Measurements from ENCODE around the gene NDEL1.

NDEL1 gene

DNA sequence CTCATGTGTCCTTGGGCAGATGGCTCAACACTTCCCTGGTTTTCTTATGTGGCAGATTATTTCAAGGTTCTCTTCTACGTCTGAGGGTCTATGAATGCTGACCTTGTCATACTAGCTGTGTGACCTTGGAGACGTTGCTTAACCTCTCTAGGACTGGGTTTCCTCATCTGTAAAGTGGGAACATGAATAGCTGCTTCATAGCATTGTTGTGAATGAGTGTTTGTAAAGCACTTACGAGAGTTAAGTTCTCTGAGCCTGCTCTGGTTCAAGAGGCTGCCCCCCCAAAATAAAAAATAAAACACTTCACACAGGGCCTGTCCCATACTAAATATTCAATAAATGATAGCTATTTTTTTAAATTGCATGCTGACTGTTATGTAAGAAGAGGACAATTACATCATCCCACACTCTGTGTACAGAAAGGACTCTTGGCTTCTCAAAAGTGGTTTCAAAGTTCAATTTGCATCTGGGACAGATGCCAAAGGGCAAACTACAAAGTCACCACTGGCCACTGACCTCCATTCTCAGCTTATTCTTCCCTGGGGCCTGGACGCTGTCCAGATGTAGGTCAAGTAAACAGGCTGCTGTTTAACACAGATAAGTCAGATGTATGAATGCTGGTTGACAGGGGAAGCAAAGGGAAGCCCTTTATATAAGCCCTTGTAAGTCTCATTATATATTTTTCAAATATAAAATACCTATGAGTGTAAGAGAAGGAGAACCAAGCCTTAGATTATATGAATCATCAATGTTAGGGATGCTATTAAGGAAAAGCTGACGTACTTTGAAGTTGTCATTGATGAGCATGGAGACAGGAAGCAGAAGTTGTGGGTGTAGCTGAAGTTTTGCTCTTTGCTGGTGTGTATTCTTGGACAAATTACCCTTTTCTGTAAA is 15.4 kb upstream of the NDEL1 start:
- TF ChIP-seq, protein P1, sequence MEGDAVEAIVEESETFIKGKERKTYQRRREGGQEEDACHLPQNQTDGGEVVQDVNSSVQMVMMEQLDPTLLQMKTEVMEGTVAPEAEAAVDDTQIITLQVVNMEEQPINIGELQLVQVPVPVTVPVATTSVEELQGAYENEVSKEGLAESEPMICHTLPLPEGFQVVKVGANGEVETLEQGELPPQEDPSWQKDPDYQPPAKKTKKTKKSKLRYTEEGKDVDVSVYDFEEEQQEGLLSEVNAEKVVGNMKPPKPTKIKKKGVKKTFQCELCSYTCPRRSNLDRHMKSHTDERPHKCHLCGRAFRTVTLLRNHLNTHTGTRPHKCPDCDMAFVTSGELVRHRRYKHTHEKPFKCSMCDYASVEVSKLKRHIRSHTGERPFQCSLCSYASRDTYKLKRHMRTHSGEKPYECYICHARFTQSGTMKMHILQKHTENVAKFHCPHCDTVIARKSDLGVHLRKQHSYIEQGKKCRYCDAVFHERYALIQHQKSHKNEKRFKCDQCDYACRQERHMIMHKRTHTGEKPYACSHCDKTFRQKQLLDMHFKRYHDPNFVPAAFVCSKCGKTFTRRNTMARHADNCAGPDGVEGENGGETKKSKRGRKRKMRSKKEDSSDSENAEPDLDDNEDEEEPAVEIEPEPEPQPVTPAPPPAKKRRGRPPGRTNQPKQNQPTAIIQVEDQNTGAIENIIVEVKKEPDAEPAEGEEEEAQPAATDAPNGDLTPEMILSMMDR (IDR thresholded peaks at IDR 0.05; ENCODE audit: control extremely low read depth, extremely low read depth, low read depth, missing control alignments): no peak

DNA sequence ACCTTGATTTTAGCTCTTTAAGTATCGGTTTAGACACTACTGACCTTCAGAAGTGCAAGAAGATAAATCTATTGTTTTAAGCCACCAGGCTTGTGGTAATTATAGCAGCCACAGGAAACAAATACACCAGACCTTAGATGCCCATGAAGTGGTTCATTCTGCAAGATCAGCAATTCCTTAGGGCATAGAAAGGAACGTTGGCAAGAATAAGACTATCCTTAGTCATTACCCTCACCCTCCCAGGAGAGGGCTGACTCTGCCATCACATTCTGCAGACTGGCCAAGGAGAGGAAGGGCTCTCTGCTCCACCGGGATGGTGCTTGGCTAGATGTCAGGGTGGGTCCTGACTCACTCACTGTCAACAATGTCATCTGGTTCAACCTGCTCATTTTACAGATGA is 14.1 kb upstream of the NDEL1 start:
- CTCF ChIA-PET: interaction anchor here (1.1 to 2.5 kb wide), 3 partner anchors 11 to 24 kb away, joined by 3 to 26 read pairs (median 3); partner anchors contain the start of gene NDEL1
- POLR2A ChIA-PET: no interaction called here
- TF ChIP-seq, protein P1 (IDR thresholded peaks at IDR 0.05; ENCODE audit: control extremely low read depth, extremely low read depth, low read depth, missing control alignments): no peak
- no peak for DNase-seq (ENCODE audit: extremely low spot score)

More for the DNA sequence above, 15.4 kb upstream of the NDEL1 start:
- ChIA-PET CTCF (interaction anchor here (1.2 to 3.3 kb wide), 4 partner anchors 10 to 326 kb away, joined by 3 to 26 read pairs (median 7); partner anchors contain the start of gene RPL26), POLR2A (no interaction called here)
- DNase-seq (ENCODE audit: extremely low spot score): no peak

DNA sequence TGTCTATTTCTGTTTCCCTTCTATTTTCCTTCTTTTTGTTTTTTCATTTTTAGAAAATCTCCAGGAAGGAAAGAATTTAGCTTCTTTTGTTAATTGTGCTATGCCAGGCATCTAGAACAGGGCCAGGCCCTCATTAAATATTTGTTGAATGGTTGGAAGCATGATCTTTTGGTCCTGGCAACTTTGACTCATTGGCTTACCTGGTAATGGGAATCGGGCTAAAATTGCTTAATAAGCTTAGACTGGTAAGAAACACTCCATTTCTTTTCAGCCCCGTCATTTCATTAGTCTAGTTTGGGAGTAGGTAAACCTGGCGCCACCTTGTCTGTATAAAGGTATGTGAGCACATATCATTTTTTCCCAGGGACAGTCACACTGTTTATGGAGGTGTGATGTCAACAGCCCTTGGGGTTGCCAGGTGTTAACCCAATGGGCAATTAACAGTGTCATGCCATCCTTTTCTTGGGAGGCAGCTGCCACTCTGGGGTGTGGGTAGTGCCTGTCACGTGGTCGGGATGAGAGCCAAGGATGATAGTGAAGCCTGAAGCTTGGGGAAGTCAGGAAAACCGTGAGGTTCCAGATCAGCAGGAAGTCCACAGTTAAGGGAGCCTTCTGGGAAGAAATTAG is 9.5 kb upstream of the NDEL1 start:
- CTCF ChIA-PET: interaction anchor here (1.0 kb wide), 1 partner anchor 9 kb away, joined by 3 read pairs; no protein-coding TSS in a partner anchor

DNA sequence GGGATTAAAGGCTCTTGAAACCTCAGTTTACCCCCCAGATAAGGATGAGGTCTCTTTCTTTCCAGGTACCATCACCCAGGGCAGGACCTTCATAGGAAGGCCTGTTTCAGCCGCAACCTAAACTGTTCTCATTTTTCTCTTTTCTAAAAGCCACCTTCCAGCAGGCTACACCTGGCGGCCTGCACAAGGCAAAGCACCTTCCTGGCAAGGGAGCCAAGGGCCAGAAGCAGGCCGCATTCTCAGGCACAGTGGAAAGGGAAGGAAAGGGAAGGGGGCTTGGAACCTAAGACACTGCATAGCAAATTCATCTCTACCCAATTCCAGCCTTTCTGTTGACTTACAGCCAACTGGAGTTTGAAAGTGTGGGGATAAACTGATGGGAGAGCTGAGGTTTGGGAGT is 8.9 kb upstream of the NDEL1 start:
- no peak for DNase-seq (ENCODE audit: extremely low spot score)
- TF ChIP-seq, protein P1 (IDR thresholded peaks at IDR 0.05; ENCODE audit: control extremely low read depth, extremely low read depth, low read depth, missing control alignments): no peak
- POLR2A ChIA-PET: no interaction called here
- CTCF ChIA-PET: interaction anchor here (1.1 kb wide), 1 partner anchor 43 kb away, joined by 4 read pairs; no protein-coding TSS in a partner anchor

More for the DNA sequence above, 9.5 kb upstream of the NDEL1 start:
- TF ChIP-seq, protein P1 (IDR thresholded peaks at IDR 0.05; ENCODE audit: control extremely low read depth, extremely low read depth, low read depth, missing control alignments): no peak
- no peak for DNase-seq (ENCODE audit: extremely low spot score)
- POLR2A ChIA-PET: no interaction called here

DNA sequence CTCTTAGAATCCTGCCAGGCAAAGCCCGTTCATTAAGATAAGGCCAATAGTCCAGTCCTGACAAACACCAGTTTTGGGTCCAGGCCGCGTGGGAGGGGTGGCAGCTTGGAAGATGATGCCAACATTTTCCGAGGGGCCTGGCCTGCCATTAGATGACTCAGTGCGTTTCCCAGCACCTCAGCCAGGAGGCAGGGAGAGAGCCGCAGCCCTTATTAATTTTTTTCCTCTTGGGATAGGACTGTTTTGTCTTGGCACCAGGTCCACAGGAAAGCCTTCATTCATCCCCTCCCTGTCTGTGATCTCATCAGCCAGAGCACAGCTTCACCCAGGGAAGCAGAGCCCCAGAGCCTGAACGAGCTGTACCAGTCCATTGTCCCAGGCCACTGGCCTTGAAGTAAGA is 4.7 kb upstream of the NDEL1 start:
- TF ChIP-seq, protein P1 (IDR thresholded peaks at IDR 0.05; ENCODE audit: control extremely low read depth, extremely low read depth, low read depth, missing control alignments): no peak
- CTCF ChIA-PET: interaction anchor here (1.3 to 2.6 kb wide), 2 partner anchors 22 to 47 kb away, joined by 4 to 11 read pairs; no protein-coding TSS in a partner anchor
- no peak for DNase-seq (ENCODE audit: extremely low spot score)
- POLR2A ChIA-PET: no interaction called here

DNA sequence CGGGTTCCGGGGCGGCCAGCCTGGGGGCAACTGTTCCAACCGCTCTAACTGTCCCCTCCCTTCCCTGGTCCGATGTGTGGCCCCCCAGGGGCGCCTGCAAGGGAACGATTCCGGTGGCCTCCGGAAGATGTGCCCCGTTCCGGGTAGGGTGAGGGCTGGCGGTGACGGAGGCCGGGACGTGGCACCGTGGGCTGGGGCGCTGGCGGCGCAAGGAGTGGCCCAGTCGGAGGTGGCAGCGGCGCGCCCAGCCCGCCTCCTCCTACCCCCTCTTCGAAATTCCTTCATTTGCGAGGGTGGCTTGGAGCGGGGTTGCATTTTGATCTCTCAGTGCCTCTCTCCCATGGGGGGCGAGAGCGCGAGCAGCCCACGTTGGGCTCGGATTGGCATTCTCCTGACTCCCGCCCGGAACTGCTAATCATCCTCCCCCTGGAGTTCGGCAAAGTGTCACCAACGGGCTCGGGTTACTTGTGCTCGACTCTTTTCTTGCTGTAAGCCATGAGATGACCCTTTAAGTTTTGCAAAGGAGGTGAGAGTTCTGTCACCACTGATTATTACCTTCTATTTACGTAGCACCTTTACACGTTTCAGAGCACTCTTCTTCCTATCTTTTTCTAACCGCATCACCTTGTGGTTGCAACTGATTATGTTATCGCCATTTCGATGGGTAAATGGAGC is 622 bp downstream of the NDEL1 start:
- TF ChIP-seq, protein P1 (IDR thresholded peaks at IDR 0.05; ENCODE audit: control extremely low read depth, extremely low read depth, low read depth, missing control alignments): no peak
- POLR2A ChIA-PET: interaction anchor here (0.6 to 1.2 kb wide), 3 partner anchors 20 to 413 kb away, joined by 3 to 4 read pairs (median 4); no protein-coding TSS in a partner anchor
- CTCF ChIA-PET: interaction anchor here (1.1 to 1.8 kb wide), 3 partner anchors 23 to 53 kb away, joined by 3 to 5 read pairs (median 5); no protein-coding TSS in a partner anchor
- peak; percentile 55 for DNase-seq (ENCODE audit: extremely low spot score)
